ENCODE data around the gene TP53BP2. TPM values are rescaled to one million over a fixed set of nuclear protein-coding genes. Genes with fewer than 3 reads are reported as not detected.
A peak's percentile ranks its signal among the peaks of the same experiment; 100 is the strongest.

The TP53BP2 gene
- total and polyA plus RNA-seq, 5 donors from 2014 or later, result 7.4 to 93.5 (median 8.2) TPM

DNA sequence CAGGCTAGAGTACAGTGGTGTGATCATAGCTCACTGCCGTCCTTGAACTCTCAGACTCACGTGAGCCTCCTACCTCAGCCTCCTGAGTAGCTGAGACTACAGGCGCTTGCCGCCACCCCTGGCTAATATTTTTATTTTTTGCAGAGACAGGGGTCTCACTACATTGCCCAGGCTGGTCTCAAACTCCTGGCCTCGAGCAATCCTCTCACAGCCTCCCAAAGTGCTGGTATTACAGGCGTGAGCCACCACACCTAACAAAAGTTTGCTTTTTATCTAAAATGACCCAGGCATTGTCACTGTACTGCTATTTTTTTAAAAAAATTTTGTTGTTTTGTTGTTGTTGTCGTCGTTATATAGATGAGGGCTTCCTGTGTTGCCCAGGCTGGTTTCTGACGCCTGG lies 87.0 kb downstream of the TP53BP2 start:
- Histone ChIP-seq H3K4me3 (ENCODE audit: low read depth, low read length) (no peak overlapping the region), H3K27me3 (ENCODE audit: control insufficient read depth, insufficient read depth, low read length) (no peaks in the 10 kb centered on the region), H3K4me1 (ENCODE audit: control insufficient read depth, insufficient read depth, low read length, poor library complexity, severe bottlenecking) (no peaks in the 10 kb centered on the region), H3K36me3 (ENCODE audit: control insufficient read depth, insufficient read depth, low read length) (peaks cover 94% of the 10 kb centered on the region), H3K9me3 (ENCODE audit: control insufficient read depth in 2 of 2, low read length in 2 of 2) (no peaks in the 10 kb centered on the region), H3K27ac (ENCODE audit: insufficient read depth, low read length, poor library complexity, severe bottlenecking) (no peak overlapping the region)
- Mint-ChIP-seq H3K27ac (peak overlapping the region in 1 of 3 donors; percentile 66), H3K4me3 (no peak overlapping the region), H3K9me3 (peaks cover 0 to 2% (median 0%) of the 10 kb centered on the region in 7 donors), H3K27me3 (no peaks in the 10 kb centered on the region), H3K36me3 (peaks cover 47% of the 10 kb centered on the region), H3K4me1 (peaks cover 0 to 5% (median 0%) of the 10 kb centered on the region in 4 donors)
- no peak for ATAC-seq (ENCODE audit: low read depth in 2 of 2)
- DNase-seq, result no peak

- H3K4me1 Mint-ChIP-seq, result peaks cover 0 to 3% (median under 1%) of the 10 kb centered on the region in 4 donors
- peaks cover 45% of the 10 kb centered on the region for H3K36me3 Mint-ChIP-seq
- H3K36me3 ChIP-seq (ENCODE audit: control insufficient read depth, insufficient read depth, low read length), result peaks cover 94% of the 10 kb centered on the region
- H3K27me3 ChIP-seq (ENCODE audit: control insufficient read depth, insufficient read depth, low read length), result no peaks in the 10 kb centered on the region
- H3K27ac Mint-ChIP-seq, result peak overlapping the region in 2 of 3 donors; percentile 26 to 46
- peaks cover 0 to 2% (median 0%) of the 10 kb centered on the region in 7 donors for H3K9me3 Mint-ChIP-seq
- no peaks in the 10 kb centered on the region for H3K27me3 Mint-ChIP-seq
- H3K27ac ChIP-seq (ENCODE audit: insufficient read depth, low read length, poor library complexity, severe bottlenecking), result no peak overlapping the region
- no peaks in the 10 kb centered on the region for H3K9me3 ChIP-seq (ENCODE audit: control insufficient read depth in 2 of 2, low read length in 2 of 2)
- H3K4me3 Mint-ChIP-seq, result no peak overlapping the region
- no peak overlapping the region for H3K4me3 ChIP-seq (ENCODE audit: low read depth, low read length)
- DNase-seq (no peak), ATAC-seq (ENCODE audit: low read depth in 2 of 2) (no peak)
- H3K4me1 ChIP-seq (ENCODE audit: control insufficient read depth, insufficient read depth, low read length, poor library complexity, severe bottlenecking), result no peaks in the 10 kb centered on the region
Measured at GRCh38 chr1:223756806-223757700, 88.7 kb downstream of the TP53BP2 start.

GRCh38 chr1:223755992-223756775 lies 89.6 kb downstream of the TP53BP2 start:
- ATAC-seq (ENCODE audit: low read depth in 2 of 2), result no peak
- no peaks in the 10 kb centered on the region for H3K27me3 Mint-ChIP-seq
- peaks cover 0 to 8% (median 3%) of the 10 kb centered on the region in 4 donors for H3K4me1 Mint-ChIP-seq
- Histone ChIP-seq H3K36me3 (ENCODE audit: control insufficient read depth, insufficient read depth, low read length) (peaks cover 95% of the 10 kb centered on the region), H3K4me3 (ENCODE audit: low read depth, low read length) (no peak overlapping the region), H3K9me3 (ENCODE audit: control insufficient read depth in 2 of 2, low read length in 2 of 2) (no peaks in the 10 kb centered on the region), H3K27ac (ENCODE audit: insufficient read depth, low read length, poor library complexity, severe bottlenecking) (no peak overlapping the region), H3K27me3 (ENCODE audit: control insufficient read depth, insufficient read depth, low read length) (no peaks in the 10 kb centered on the region), H3K4me1 (ENCODE audit: control insufficient read depth, insufficient read depth, low read length, poor library complexity, severe bottlenecking) (no peaks in the 10 kb centered on the region)
- H3K4me3 Mint-ChIP-seq, result no peak overlapping the region
- peak overlapping the region in 1 of 3 donors; percentile 26 for H3K27ac Mint-ChIP-seq
- no peak for DNase-seq
- peaks cover 0 to 2% (median 0%) of the 10 kb centered on the region in 7 donors for H3K9me3 Mint-ChIP-seq
- H3K36me3 Mint-ChIP-seq, result peaks cover 44% of the 10 kb centered on the region

GRCh38 chr1:223755432-223755792 lies 90.3 kb downstream of the TP53BP2 start:
- H3K9me3 Mint-ChIP-seq, result peaks cover 0 to 2% (median 0%) of the 10 kb centered on the region in 7 donors
- no peaks in the 10 kb centered on the region for H3K27me3 ChIP-seq (ENCODE audit: control insufficient read depth, insufficient read depth, low read length)
- no peaks in the 10 kb centered on the region for H3K27me3 Mint-ChIP-seq
- no peak overlapping the region for H3K4me3 ChIP-seq (ENCODE audit: low read depth, low read length)
- ATAC-seq (ENCODE audit: low read depth in 2 of 2) (no peak), DNase-seq (no peak)
- H3K27ac ChIP-seq (ENCODE audit: insufficient read depth, low read length, poor library complexity, severe bottlenecking), result no peak overlapping the region
- H3K4me3 Mint-ChIP-seq, result no peak overlapping the region
- no peaks in the 10 kb centered on the region for H3K4me1 ChIP-seq (ENCODE audit: control insufficient read depth, insufficient read depth, low read length, poor library complexity, severe bottlenecking)
- H3K9me3 ChIP-seq (ENCODE audit: control insufficient read depth in 2 of 2, low read length in 2 of 2), result no peaks in the 10 kb centered on the region
- H3K36me3 Mint-ChIP-seq, result peaks cover 41% of the 10 kb centered on the region
- peaks cover 0 to 8% (median 3%) of the 10 kb centered on the region in 4 donors for H3K4me1 Mint-ChIP-seq
- H3K36me3 ChIP-seq (ENCODE audit: control insufficient read depth, insufficient read depth, low read length), result peaks cover 96% of the 10 kb centered on the region
- H3K27ac Mint-ChIP-seq, result no peak overlapping the region

GRCh38 chr1:223754681-223755431 lies 90.9 kb downstream of the TP53BP2 start:
- H3K27me3 ChIP-seq (ENCODE audit: control insufficient read depth, insufficient read depth, low read length), result no peaks in the 10 kb centered on the region
- Mint-ChIP-seq H3K4me3 (no peak overlapping the region), H3K27me3 (no peaks in the 10 kb centered on the region), H3K36me3 (peaks cover 42% of the 10 kb centered on the region), H3K27ac (peak overlapping the region in 1 of 3 donors; percentile 25), H3K9me3 (peaks cover 0 to 2% (median 0%) of the 10 kb centered on the region in 7 donors), H3K4me1 (peaks cover 2 to 12% (median 6%) of the 10 kb centered on the region in 4 donors)
- no peaks in the 10 kb centered on the region for H3K9me3 ChIP-seq (ENCODE audit: control insufficient read depth in 2 of 2, low read length in 2 of 2)
- DNase-seq, result no peak
- no peak overlapping the region for H3K4me3 ChIP-seq (ENCODE audit: low read depth, low read length)
- H3K36me3 ChIP-seq (ENCODE audit: control insufficient read depth, insufficient read depth, low read length), result peaks cover 95% of the 10 kb centered on the region
- no peaks in the 10 kb centered on the region for H3K4me1 ChIP-seq (ENCODE audit: control insufficient read depth, insufficient read depth, low read length, poor library complexity, severe bottlenecking)
- ATAC-seq (ENCODE audit: low read depth in 2 of 2), result no peak
- H3K27ac ChIP-seq (ENCODE audit: insufficient read depth, low read length, poor library complexity, severe bottlenecking), result no peak overlapping the region

DNA sequence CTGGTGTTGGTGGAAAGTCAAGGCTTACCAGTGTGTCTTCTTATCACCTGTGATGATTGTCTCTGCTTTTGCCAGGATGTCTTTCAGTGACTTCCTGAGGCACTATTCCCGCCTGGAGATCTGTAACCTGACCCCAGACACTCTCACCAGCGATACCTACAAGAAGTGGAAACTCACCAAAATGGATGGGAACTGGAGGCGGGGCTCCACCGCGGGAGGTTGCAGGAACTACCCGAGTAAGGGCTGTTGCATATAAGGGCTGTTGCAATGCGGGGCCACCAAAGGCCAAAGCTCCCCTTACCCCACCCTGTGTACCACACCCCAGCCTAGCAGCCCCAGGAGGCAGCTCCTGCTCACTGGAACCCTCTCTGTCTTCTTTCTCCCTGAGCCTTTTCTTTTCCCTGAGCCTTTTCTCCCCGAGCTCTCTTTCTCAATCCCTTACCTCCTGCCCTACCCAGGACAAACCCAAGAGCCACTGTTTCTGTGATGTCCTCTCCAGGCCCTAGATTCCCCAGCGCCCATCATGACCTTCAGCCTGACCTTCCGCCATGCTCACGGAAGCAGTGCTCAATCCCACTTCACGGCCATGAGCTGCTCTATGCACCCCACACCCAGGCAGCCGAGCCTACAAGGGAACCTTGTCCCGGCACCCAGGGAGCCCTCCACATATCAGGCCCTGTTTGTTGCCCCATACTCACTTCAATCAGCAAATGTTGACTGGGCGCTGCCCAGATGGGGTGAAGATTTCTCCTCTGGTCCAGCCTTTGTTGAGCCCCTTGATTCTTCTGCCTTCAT lies 92.8 kb downstream of the TP53BP2 start:
- Histone ChIP-seq H3K4me1 (ENCODE audit: control insufficient read depth, insufficient read depth, low read length, poor library complexity, severe bottlenecking) (peaks cover 12% of the 10 kb centered on the region), H3K4me3 (ENCODE audit: low read depth, low read length) (no peak overlapping the region), H3K36me3 (ENCODE audit: control insufficient read depth, insufficient read depth, low read length) (peaks cover 83% of the 10 kb centered on the region), H3K27ac (ENCODE audit: insufficient read depth, low read length, poor library complexity, severe bottlenecking) (no peak overlapping the region), H3K9me3 (ENCODE audit: control insufficient read depth in 2 of 2, low read length in 2 of 2) (no peaks in the 10 kb centered on the region), H3K27me3 (ENCODE audit: control insufficient read depth, insufficient read depth, low read length) (no peaks in the 10 kb centered on the region)
- peaks cover 0 to 2% (median 0%) of the 10 kb centered on the region in 7 donors for H3K9me3 Mint-ChIP-seq
- no peaks in the 10 kb centered on the region for H3K27me3 Mint-ChIP-seq
- H3K36me3 Mint-ChIP-seq, result peaks cover 31% of the 10 kb centered on the region
- ATAC-seq (ENCODE audit: low read depth in 2 of 2), result no peak
- no peak for DNase-seq
- peak overlapping the region in 2 of 3 donors; percentile 89 to 90 for H3K27ac Mint-ChIP-seq
- peaks cover 6 to 17% (median 14%) of the 10 kb centered on the region in 4 donors for H3K4me1 Mint-ChIP-seq
- H3K4me3 Mint-ChIP-seq, result no peak overlapping the region

DNA sequence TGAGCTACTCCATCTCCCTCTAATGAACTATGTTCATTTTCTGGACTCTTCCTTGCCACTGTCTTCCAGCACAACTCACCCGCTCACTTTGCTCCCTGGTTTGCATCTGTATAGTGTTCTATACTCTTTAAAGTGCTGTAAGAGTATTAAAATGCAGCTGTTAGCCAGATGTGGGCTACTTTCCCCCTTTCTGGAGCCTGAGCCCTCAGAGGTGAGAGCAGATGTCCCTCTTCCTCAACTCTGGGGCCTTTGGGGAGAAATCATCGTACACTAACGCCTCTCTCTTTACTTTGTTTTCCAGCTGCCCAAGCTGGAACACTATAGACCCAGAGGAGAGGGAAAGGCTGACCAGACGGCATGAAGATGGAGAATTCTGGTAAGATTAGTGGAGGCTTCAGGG lies 94.1 kb downstream of the TP53BP2 start:
- DNase-seq (no peak), ATAC-seq (ENCODE audit: low read depth in 2 of 2) (no peak)
- H3K9me3 Mint-ChIP-seq, result no peaks in the 10 kb centered on the region
- H3K9me3 ChIP-seq (ENCODE audit: control insufficient read depth in 2 of 2, low read length in 2 of 2), result no peaks in the 10 kb centered on the region
- H3K36me3 Mint-ChIP-seq, result peaks cover 35% of the 10 kb centered on the region
- no peak overlapping the region for H3K27ac Mint-ChIP-seq
- H3K4me3 Mint-ChIP-seq, result no peak overlapping the region
- H3K27me3 ChIP-seq (ENCODE audit: control insufficient read depth, insufficient read depth, low read length), result no peaks in the 10 kb centered on the region
- H3K27me3 Mint-ChIP-seq, result no peaks in the 10 kb centered on the region
- H3K4me3 ChIP-seq (ENCODE audit: low read depth, low read length), result no peak overlapping the region
- no peak overlapping the region for H3K27ac ChIP-seq (ENCODE audit: insufficient read depth, low read length, poor library complexity, severe bottlenecking)
- H3K36me3 ChIP-seq (ENCODE audit: control insufficient read depth, insufficient read depth, low read length), result peaks cover 83% of the 10 kb centered on the region
- peaks cover 15% of the 10 kb centered on the region for H3K4me1 ChIP-seq (ENCODE audit: control insufficient read depth, insufficient read depth, low read length, poor library complexity, severe bottlenecking)
- H3K4me1 Mint-ChIP-seq, result peaks cover 9 to 20% (median 16%) of the 10 kb centered on the region in 4 donors
